HEK293 (cell line): ENCODE measurements around the gene MAP1LC3B2.

Source experiments
- SP2 ChIP-seq: fragments of 450-650 bp; formaldehyde crosslinking; IDR thresholded peaks from 2 replicates; pipeline ENCODE4 v1.5.1; 2016; ENCODE audit warnings: missing biosample characterization, missing genetic modification characterization
- ZNF660 ChIP-seq: fragments of 450-650 bp; IDR thresholded peaks from 2 replicates; pipeline ENCODE4 v1.5.1; 2018; ENCODE audit warnings: missing biosample characterization, mild to moderate bottlenecking, missing genetic modification characterization
- TF ChIP-seq, protein P1 (sequence below): fragments of 450-650 bp; formaldehyde crosslinking; IDR thresholded peaks from 2 replicates; pipeline ENCODE4 v1.5.1; 2016; ENCODE audit warnings: missing biosample characterization, missing genetic modification characterization, low read depth

DNA sequence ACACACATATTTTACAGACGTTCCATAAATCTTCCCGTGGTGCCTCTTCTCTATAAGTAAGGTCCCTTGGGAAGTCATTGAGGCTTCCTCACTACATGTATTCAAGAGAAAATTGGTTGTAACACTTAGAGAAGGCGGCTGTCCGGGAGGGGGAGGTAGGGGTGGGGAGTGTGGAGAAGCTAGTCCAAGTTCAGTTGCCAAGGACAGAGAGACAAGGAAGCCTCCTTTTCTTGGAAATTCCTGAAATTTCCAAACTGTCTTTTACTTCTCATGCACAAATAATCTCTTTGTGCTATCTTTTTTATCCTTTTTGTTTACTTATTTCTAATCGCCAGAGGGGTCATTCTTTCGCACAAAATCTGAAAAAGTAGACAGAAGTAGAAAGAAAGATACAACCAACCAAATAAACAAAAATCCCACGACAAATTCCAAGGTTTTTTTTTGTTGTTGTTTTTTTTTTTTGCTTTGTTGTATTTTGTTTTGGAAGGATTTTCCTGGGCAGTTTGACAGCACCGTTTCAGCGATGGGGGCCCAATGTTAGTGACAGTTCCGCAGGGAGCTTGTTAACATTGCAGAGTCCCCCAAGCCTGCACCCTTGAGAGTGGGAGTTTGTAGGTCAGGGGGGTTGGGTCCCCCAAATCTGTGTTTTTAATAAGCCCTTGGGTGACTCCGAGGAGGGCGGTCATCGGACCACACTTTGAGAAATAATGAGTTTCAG, 45.2 kb downstream of the MAP1LC3B2 start:
- TF ChIP-seq, protein P1, sequence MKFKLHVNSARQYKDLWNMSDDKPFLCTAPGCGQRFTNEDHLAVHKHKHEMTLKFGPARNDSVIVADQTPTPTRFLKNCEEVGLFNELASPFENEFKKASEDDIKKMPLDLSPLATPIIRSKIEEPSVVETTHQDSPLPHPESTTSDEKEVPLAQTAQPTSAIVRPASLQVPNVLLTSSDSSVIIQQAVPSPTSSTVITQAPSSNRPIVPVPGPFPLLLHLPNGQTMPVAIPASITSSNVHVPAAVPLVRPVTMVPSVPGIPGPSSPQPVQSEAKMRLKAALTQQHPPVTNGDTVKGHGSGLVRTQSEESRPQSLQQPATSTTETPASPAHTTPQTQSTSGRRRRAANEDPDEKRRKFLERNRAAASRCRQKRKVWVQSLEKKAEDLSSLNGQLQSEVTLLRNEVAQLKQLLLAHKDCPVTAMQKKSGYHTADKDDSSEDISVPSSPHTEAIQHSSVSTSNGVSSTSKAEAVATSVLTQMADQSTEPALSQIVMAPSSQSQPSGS (tag by site-specific recombination), result no peak
- no peak for TF ChIP-seq SP2 (tag by site-specific recombination)
- no peak for TF ChIP-seq ZNF660
